ENCODE data around the gene KRTAP1-3. TPM values are rescaled to one million over a fixed set of nuclear protein-coding genes. Genes with fewer than 3 reads are reported as not detected.
"Not testable (repeated sequence)": the region's sequence is repeated elsewhere in the genome, so short reads cannot be mapped to it uniquely, and the experiment has no call there.

KRTAP1-3 gene
- total RNA-seq: not detected
- long read RNA-seq: 0 reads

GRCh38 chr17:41034346-41034935 is at the start of gene KRTAP1-3:
Gene KRTAP1-3 (minus strand): TSS chr17:41034874. CDS start chr17:41034821, 53 bp downstream.
- ATAC-seq; DNase-seq; intact Hi-C loops (cut with DNase I, micrococcal nuclease): not testable (repeated sequence)

GRCh38 chr17:41084100-41084856 is 49.6 kb upstream of the KRTAP1-3 start, which contains the start of gene KRTAP4-7:
Gene KRTAP4-7 (plus strand): TSS chr17:41084150. CDS start chr17:41084207, 57 bp downstream.
- DNase-seq; intact Hi-C loops (cut with DNase I, micrococcal nuclease); ATAC-seq: not testable (repeated sequence)

- ATAC-seq; intact Hi-C loops (cut with DNase I, micrococcal nuclease); DNase-seq: not testable (repeated sequence)
Observed at GRCh38 chr17:41083427-41083826, 48.8 kb upstream of the KRTAP1-3 start.

- DNase-seq (no peak), ATAC-seq (no peak)
- intact Hi-C loops (cut with DNase I, micrococcal nuclease): no loop called here
Observed at GRCh38 chr17:41082626-41083025, 48.0 kb upstream of the KRTAP1-3 start.

- intact Hi-C loops (cut with DNase I, micrococcal nuclease): no loop called here
- DNase-seq (no peak), ATAC-seq (no peak)
Observed at GRCh38 chr17:41076788-41077187, 42.1 kb upstream of the KRTAP1-3 start.

- ATAC-seq (no peak), DNase-seq (no peak)
- intact Hi-C loops (cut with DNase I, micrococcal nuclease): no loop called here
Observed at GRCh38 chr17:41073676-41074075, 39.0 kb upstream of the KRTAP1-3 start.

GRCh38 chr17:41071606-41072360 is 37.1 kb upstream of the KRTAP1-3 start:
- DNase-seq: no peak
- intact Hi-C loops (cut with DNase I, micrococcal nuclease): no loop called here
- no peak for ATAC-seq

GRCh38 chr17:41069031-41069430 is 34.4 kb upstream of the KRTAP1-3 start:
- ATAC-seq (no peak), DNase-seq (no peak)
- intact Hi-C loops (cut with DNase I, micrococcal nuclease): no loop called here

GRCh38 chr17:41067281-41067680 is 32.6 kb upstream of the KRTAP1-3 start:
- ATAC-seq (no peak), DNase-seq (no peak)
- intact Hi-C loops (cut with DNase I, micrococcal nuclease): no loop called here

- ATAC-seq: no peak
- intact Hi-C loops (cut with DNase I, micrococcal nuclease): no loop called here
- DNase-seq: no peak
Observed at GRCh38 chr17:41065829-41066624, 31.4 kb upstream of the KRTAP1-3 start, which contains the start of gene KRTAP2-4. Gene KRTAP2-4 (minus strand): TSS chr17:41065879. CDS start chr17:41065845, 34 bp downstream.

- DNase-seq; intact Hi-C loops (cut with DNase I, micrococcal nuclease); ATAC-seq: not testable (repeated sequence)
Observed at GRCh38 chr17:41065016-41065689, 30.5 kb upstream of the KRTAP1-3 start.

- no peak for ATAC-seq
- no peak for DNase-seq
- intact Hi-C loops (cut with DNase I, micrococcal nuclease): no loop called here
Observed at GRCh38 chr17:41064301-41064700, 29.6 kb upstream of the KRTAP1-3 start.

- ATAC-seq (no peak), DNase-seq (no peak)
- intact Hi-C loops (cut with DNase I, micrococcal nuclease): no loop called here
Observed at GRCh38 chr17:41063449-41063848, 28.8 kb upstream of the KRTAP1-3 start.

GRCh38 chr17:41061964-41062363 is 27.3 kb upstream of the KRTAP1-3 start:
- ATAC-seq: no peak
- no peak for DNase-seq
- intact Hi-C loops (cut with DNase I, micrococcal nuclease): no loop called here

- DNase-seq (no peak), ATAC-seq (no peak)
- intact Hi-C loops (cut with DNase I, micrococcal nuclease): no loop called here
Observed at GRCh38 chr17:41060052-41060604, 25.5 kb upstream of the KRTAP1-3 start, which contains the start of gene KRTAP2-3. Gene KRTAP2-3 (minus strand): TSS chr17:41060114. CDS start chr17:41060050, 64 bp downstream.

- DNase-seq; ATAC-seq; intact Hi-C loops (cut with DNase I, micrococcal nuclease): not testable (repeated sequence)
Observed at GRCh38 chr17:41059276-41060051, 24.8 kb upstream of the KRTAP1-3 start.

- intact Hi-C loops (cut with DNase I, micrococcal nuclease): no loop called here
- ATAC-seq (no peak), DNase-seq (no peak)
Observed at GRCh38 chr17:41058741-41059140, 24.1 kb upstream of the KRTAP1-3 start.

Measured in left colon (tissue), 2 donors.